ENCODE measurements around the gene GPR153.
"Not testable (repeated sequence)": the region's sequence is repeated elsewhere in the genome, so short reads cannot be mapped to it uniquely, and the experiment has no call there.

The GPR153 gene

GRCh38 chr1:6260961-6261614, at the start of gene GPR153:
TSS of gene GPR153 (minus strand) at chr1:6261098. CDS start at chr1:6254905, 6,193 bp downstream.
- H3K4me1 ChIP-seq (ENCODE audit: insufficient read depth, low read length), result peaks cover 2% of the 10 kb centered on the region; the same call in 1 of the 2 replicates
- H3K27me3 ChIP-seq (ENCODE audit: insufficient read depth, low read length), result peaks cover 36% of the 10 kb centered on the region
- no peaks in the 10 kb centered on the region for H3K9me3 ChIP-seq (ENCODE audit: insufficient read depth, low read depth, low read length)
- no peaks in the 10 kb centered on the region for H3K36me3 ChIP-seq (ENCODE audit: insufficient read depth, low read depth, low read length)
- peak within 1 kb of the TSS; percentile 62; the same call in 1 of the 2 replicates for H3K4me3 ChIP-seq (ENCODE audit: low read length)
- H3K27ac ChIP-seq (ENCODE audit: low read length), result no peak within 1 kb of the TSS
- no peak within 1 kb of the TSS for H3K9ac ChIP-seq (ENCODE audit: low read depth, low read length)

GRCh38 chr1:6310116-6310848, 49.4 kb upstream of the GPR153 start:
- no peaks in the 10 kb centered on the region for H3K27me3 ChIP-seq (ENCODE audit: insufficient read depth, low read length)
- no peak overlapping the region for H3K4me3 ChIP-seq (ENCODE audit: low read length)
- H3K9ac ChIP-seq (ENCODE audit: low read depth, low read length), result no peak overlapping the region
- H3K36me3 ChIP-seq (ENCODE audit: insufficient read depth, low read depth, low read length), result peaks cover 24% of the 10 kb centered on the region
- H3K27ac ChIP-seq (ENCODE audit: low read length), result no peak overlapping the region
- H3K9me3 ChIP-seq (ENCODE audit: insufficient read depth, low read depth, low read length), result peaks cover 8% of the 10 kb centered on the region
- no peaks in the 10 kb centered on the region for H3K4me1 ChIP-seq (ENCODE audit: insufficient read depth, low read length)

GRCh38 chr1:6309564-6309963, 48.7 kb upstream of the GPR153 start:
- H3K4me3 ChIP-seq (ENCODE audit: low read length), result no peak overlapping the region
- peaks cover 8% of the 10 kb centered on the region for H3K9me3 ChIP-seq (ENCODE audit: insufficient read depth, low read depth, low read length)
- H3K27ac ChIP-seq (ENCODE audit: low read length), result no peak overlapping the region
- peaks cover 19% of the 10 kb centered on the region for H3K36me3 ChIP-seq (ENCODE audit: insufficient read depth, low read depth, low read length)
- H3K9ac ChIP-seq (ENCODE audit: low read depth, low read length), result no peak overlapping the region
- H3K27me3 ChIP-seq (ENCODE audit: insufficient read depth, low read length), result no peaks in the 10 kb centered on the region
- H3K4me1 ChIP-seq (ENCODE audit: insufficient read depth, low read length), result no peaks in the 10 kb centered on the region

- peaks cover 19% of the 10 kb centered on the region for H3K36me3 ChIP-seq (ENCODE audit: insufficient read depth, low read depth, low read length)
- H3K4me1 ChIP-seq (ENCODE audit: insufficient read depth, low read length), result no peaks in the 10 kb centered on the region
- no peak overlapping the region for H3K4me3 ChIP-seq (ENCODE audit: low read length)
- H3K27me3 ChIP-seq (ENCODE audit: insufficient read depth, low read length), result no peaks in the 10 kb centered on the region
- no peak overlapping the region for H3K9ac ChIP-seq (ENCODE audit: low read depth, low read length)
- H3K27ac ChIP-seq (ENCODE audit: low read length), result no peak overlapping the region
- H3K9me3 ChIP-seq (ENCODE audit: insufficient read depth, low read depth, low read length), result peaks cover 8% of the 10 kb centered on the region
Measured at GRCh38 chr1:6308449-6308848, 47.6 kb upstream of the GPR153 start.

- not testable (repeated sequence) for H3K27ac ChIP-seq (ENCODE audit: low read length); H3K9ac ChIP-seq (ENCODE audit: low read depth, low read length); H3K9me3 ChIP-seq (ENCODE audit: insufficient read depth, low read depth, low read length); H3K4me3 ChIP-seq (ENCODE audit: low read length); H3K4me1 ChIP-seq (ENCODE audit: insufficient read depth, low read length); H3K27me3 ChIP-seq (ENCODE audit: insufficient read depth, low read length)
- H3K36me3 ChIP-seq (ENCODE audit: insufficient read depth, low read depth, low read length), result peaks cover 19% of the 10 kb centered on the region
Measured at GRCh38 chr1:6307682-6308081, 46.8 kb upstream of the GPR153 start.

GRCh38 chr1:6307099-6307498, 46.2 kb upstream of the GPR153 start:
- Histone ChIP-seq H3K4me1 (ENCODE audit: insufficient read depth, low read length) (no peaks in the 10 kb centered on the region), H3K4me3 (ENCODE audit: low read length) (no peak overlapping the region), H3K27ac (ENCODE audit: low read length) (no peak overlapping the region), H3K36me3 (ENCODE audit: insufficient read depth, low read depth, low read length) (peaks cover 19% of the 10 kb centered on the region), H3K9ac (ENCODE audit: low read depth, low read length) (no peak overlapping the region), H3K9me3 (ENCODE audit: insufficient read depth, low read depth, low read length) (peaks cover 8% of the 10 kb centered on the region), H3K27me3 (ENCODE audit: insufficient read depth, low read length) (no peaks in the 10 kb centered on the region)

- Histone ChIP-seq H3K9me3 (ENCODE audit: insufficient read depth, low read depth, low read length) (peaks cover 8% of the 10 kb centered on the region; the same call in 1 of the 2 replicates), H3K9ac (ENCODE audit: low read depth, low read length) (no peak overlapping the region), H3K27ac (ENCODE audit: low read length) (no peak overlapping the region), H3K36me3 (ENCODE audit: insufficient read depth, low read depth, low read length) (peaks cover 13% of the 10 kb centered on the region), H3K4me1 (ENCODE audit: insufficient read depth, low read length) (no peaks in the 10 kb centered on the region), H3K27me3 (ENCODE audit: insufficient read depth, low read length) (no peaks in the 10 kb centered on the region), H3K4me3 (ENCODE audit: low read length) (no peak overlapping the region)
Measured at GRCh38 chr1:6303397-6304012, 42.6 kb upstream of the GPR153 start.

GRCh38 chr1:6302568-6302967, 41.7 kb upstream of the GPR153 start:
- Histone ChIP-seq H3K36me3 (ENCODE audit: insufficient read depth, low read depth, low read length) (peaks cover 13% of the 10 kb centered on the region), H3K9me3 (ENCODE audit: insufficient read depth, low read depth, low read length) (peaks cover 8% of the 10 kb centered on the region; the same call in 1 of the 2 replicates), H3K27me3 (ENCODE audit: insufficient read depth, low read length) (no peaks in the 10 kb centered on the region), H3K27ac (ENCODE audit: low read length) (no peak overlapping the region), H3K4me1 (ENCODE audit: insufficient read depth, low read length) (no peaks in the 10 kb centered on the region), H3K9ac (ENCODE audit: low read depth, low read length) (no peak overlapping the region), H3K4me3 (ENCODE audit: low read length) (no peak overlapping the region)

GRCh38 chr1:6301526-6301925, 40.6 kb upstream of the GPR153 start:
- no peaks in the 10 kb centered on the region for H3K4me1 ChIP-seq (ENCODE audit: insufficient read depth, low read length)
- peaks cover 7% of the 10 kb centered on the region for H3K36me3 ChIP-seq (ENCODE audit: insufficient read depth, low read depth, low read length)
- H3K9me3 ChIP-seq (ENCODE audit: insufficient read depth, low read depth, low read length), result peaks cover 5% of the 10 kb centered on the region; the same call in 1 of the 2 replicates
- no peak overlapping the region for H3K9ac ChIP-seq (ENCODE audit: low read depth, low read length)
- H3K27ac ChIP-seq (ENCODE audit: low read length), result no peak overlapping the region
- H3K4me3 ChIP-seq (ENCODE audit: low read length), result no peak overlapping the region
- no peaks in the 10 kb centered on the region for H3K27me3 ChIP-seq (ENCODE audit: insufficient read depth, low read length)

- Histone ChIP-seq H3K4me3 (ENCODE audit: low read length) (no peak overlapping the region), H3K36me3 (ENCODE audit: insufficient read depth, low read depth, low read length) (peaks cover 3% of the 10 kb centered on the region; the same call in 1 of the 2 replicates), H3K27me3 (ENCODE audit: insufficient read depth, low read length) (no peaks in the 10 kb centered on the region), H3K9me3 (ENCODE audit: insufficient read depth, low read depth, low read length) (no peaks in the 10 kb centered on the region), H3K9ac (ENCODE audit: low read depth, low read length) (no peak overlapping the region), H3K4me1 (ENCODE audit: insufficient read depth, low read length) (no peaks in the 10 kb centered on the region), H3K27ac (ENCODE audit: low read length) (no peak overlapping the region)
Measured at GRCh38 chr1:6300342-6301048, 39.6 kb upstream of the GPR153 start.

GRCh38 chr1:6299557-6300165, 38.8 kb upstream of the GPR153 start:
- H3K4me1 ChIP-seq (ENCODE audit: insufficient read depth, low read length), result no peaks in the 10 kb centered on the region
- H3K9me3 ChIP-seq (ENCODE audit: insufficient read depth, low read depth, low read length), result no peaks in the 10 kb centered on the region
- H3K27ac ChIP-seq (ENCODE audit: low read length), result no peak overlapping the region
- no peak overlapping the region for H3K9ac ChIP-seq (ENCODE audit: low read depth, low read length)
- no peak overlapping the region for H3K4me3 ChIP-seq (ENCODE audit: low read length)
- peaks cover 6% of the 10 kb centered on the region for H3K36me3 ChIP-seq (ENCODE audit: insufficient read depth, low read depth, low read length)
- no peaks in the 10 kb centered on the region for H3K27me3 ChIP-seq (ENCODE audit: insufficient read depth, low read length)
